ENCODE results near the gene POU2F1. TPM values are rescaled to one million over a fixed set of nuclear protein-coding genes. Genes with fewer than 3 reads are reported as not detected.

POU2F1 gene
- total RNA-seq, 6 donors from 2014 or later: 9.1 to 26.8 (median 15.6) TPM

DNA sequence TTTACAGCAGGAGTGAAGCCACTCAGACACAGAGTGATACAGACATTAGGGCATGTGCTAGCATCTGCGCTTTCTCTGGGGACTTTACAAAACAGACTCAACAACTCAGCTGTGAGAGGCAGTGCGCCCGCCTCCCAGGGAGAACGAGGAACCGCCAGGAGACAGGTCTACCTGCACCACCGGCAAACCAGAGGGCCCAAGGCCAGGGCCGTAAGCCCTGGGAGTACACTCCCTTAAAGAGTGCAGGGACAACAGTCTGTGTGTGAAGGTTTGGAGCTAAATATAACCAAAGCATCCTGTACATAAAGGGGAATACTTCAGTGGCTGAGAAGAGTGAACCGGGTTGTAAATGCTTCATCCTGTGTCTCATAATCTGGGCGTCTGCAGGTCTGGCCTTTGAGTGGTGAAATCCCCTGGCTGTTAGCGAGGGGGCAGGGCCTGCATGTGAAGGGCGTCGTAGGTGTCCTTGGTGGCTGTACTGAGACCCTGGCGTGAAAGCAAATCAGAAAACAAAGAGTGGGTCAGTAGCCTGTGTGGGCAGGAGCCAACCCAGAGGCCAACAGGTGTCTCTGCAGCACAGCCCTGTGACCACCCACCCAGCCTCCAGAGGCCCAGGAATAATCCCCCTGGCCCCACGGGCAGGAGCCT is 210.7 kb downstream of the POU2F1 start:
- ATAC-seq (ENCODE audit: low FRiP score in 2 of 2) (no peak), DNase-seq (no peak)
- Histone ChIP-seq H3K4me1 (peaks cover 0 to 12% (median 2%) of the 10 kb centered on the region in 4 donors), H3K36me3 (no peaks in the 10 kb centered on the region), H3K27ac (no peak overlapping the region), H3K4me3 (no peak overlapping the region), H3K9me3 (no peaks in the 10 kb centered on the region), H3K27me3 (no peaks in the 10 kb centered on the region)
- TF ChIP-seq EP300 (IDR thresholded peaks at IDR 0.05) (no peak), POLR2A (IDR thresholded peaks at IDR 0.05) (no peak), POLR2AphosphoS5 (IDR thresholded peaks at IDR 0.05) (no peak)
- TF ChIP-seq, protein P1, sequence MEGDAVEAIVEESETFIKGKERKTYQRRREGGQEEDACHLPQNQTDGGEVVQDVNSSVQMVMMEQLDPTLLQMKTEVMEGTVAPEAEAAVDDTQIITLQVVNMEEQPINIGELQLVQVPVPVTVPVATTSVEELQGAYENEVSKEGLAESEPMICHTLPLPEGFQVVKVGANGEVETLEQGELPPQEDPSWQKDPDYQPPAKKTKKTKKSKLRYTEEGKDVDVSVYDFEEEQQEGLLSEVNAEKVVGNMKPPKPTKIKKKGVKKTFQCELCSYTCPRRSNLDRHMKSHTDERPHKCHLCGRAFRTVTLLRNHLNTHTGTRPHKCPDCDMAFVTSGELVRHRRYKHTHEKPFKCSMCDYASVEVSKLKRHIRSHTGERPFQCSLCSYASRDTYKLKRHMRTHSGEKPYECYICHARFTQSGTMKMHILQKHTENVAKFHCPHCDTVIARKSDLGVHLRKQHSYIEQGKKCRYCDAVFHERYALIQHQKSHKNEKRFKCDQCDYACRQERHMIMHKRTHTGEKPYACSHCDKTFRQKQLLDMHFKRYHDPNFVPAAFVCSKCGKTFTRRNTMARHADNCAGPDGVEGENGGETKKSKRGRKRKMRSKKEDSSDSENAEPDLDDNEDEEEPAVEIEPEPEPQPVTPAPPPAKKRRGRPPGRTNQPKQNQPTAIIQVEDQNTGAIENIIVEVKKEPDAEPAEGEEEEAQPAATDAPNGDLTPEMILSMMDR (IDR thresholded peaks at IDR 0.05): no peak
- WGBS, 2 donors: 88 to 90% methylated on average over 13 to 14 of the region's 14 CpGs

DNA sequence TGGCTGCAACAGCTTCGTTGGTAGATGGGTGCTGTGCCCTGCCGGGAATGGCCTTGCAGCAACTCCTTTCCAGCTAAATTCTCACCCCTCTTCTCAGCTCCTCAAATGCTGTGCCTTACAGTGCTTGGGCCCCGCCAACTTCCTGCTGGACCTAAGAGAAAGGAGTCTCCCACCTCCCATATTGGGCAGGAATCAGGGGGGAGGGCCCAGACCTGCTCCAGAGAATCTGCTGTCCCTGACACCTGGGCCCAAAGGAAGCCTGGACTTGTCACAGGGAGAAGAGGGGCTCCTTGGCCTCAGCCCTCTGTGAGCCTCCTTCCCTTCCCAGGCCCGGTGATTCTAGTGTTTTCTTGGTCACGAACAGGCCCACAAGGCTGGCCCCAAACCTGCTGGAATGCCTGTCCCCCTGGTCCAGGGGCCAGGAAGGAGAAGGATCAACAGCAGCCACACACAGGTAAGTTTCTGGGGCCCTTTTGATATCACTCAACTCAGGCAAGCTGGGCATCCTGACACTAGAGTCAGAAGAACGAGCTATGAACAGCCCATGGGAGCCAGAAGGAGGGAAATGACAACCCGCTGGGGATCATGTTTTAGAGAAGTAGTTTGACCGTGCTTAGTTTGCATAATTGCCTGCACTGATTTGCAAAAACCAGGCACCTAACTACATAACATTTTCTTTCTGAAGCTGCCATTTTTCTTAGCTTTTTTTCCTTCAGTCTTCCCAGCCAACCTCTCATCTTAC is 211.4 kb downstream of the POU2F1 start:
- 82 to 93% methylated on average over 5 to 7 of the region's 8 CpGs for WGBS, 2 donors
- no peak for ATAC-seq (ENCODE audit: low FRiP score in 2 of 2)

DNA sequence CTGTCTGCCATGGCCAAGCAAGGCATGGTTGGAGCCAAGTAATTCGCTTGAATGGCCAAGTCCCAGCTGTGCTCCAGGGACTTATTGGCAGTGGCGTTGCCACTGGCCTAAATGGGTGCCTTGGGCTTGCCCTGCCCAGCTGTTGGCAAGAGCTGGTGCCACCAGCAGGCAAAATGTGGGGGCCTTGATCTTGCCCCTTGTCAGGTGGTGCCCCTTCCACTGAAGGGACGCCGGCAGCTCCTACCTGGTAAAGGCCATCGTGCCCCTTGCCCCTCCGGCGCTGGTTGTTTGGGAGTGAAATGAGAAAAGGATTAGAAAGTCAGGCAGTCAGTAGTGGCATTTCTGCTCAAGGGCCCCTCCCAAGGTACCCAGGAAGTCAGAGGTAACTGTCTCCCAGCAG is 212.1 kb downstream of the POU2F1 start:
- ATAC-seq (ENCODE audit: low FRiP score in 2 of 2) (no peak), DNase-seq (no peak)
- WGBS, 2 donors: 95 to 100% methylated on average over 4 to 7 of the region's 7 CpGs
- no peak for TF ChIP-seq POLR2A (IDR thresholded peaks at IDR 0.05)
- TF ChIP-seq, protein P1 (IDR thresholded peaks at IDR 0.05): no peak
- no peak for TF ChIP-seq POLR2AphosphoS5 (IDR thresholded peaks at IDR 0.05)
- no peak for TF ChIP-seq EP300 (IDR thresholded peaks at IDR 0.05)
- Histone ChIP-seq H3K9me3 (no peaks in the 10 kb centered on the region), H3K4me1 (peaks cover 0 to 6% (median 2%) of the 10 kb centered on the region in 4 donors), H3K4me3 (no peak overlapping the region), H3K36me3 (no peaks in the 10 kb centered on the region), H3K27ac (no peak overlapping the region), H3K27me3 (no peaks in the 10 kb centered on the region)

More for the DNA sequence above, 211.4 kb downstream of the POU2F1 start:
- TF ChIP-seq, protein P1 (IDR thresholded peaks at IDR 0.05): no peak
- TF ChIP-seq POLR2AphosphoS5 (IDR thresholded peaks at IDR 0.05) (no peak), POLR2A (IDR thresholded peaks at IDR 0.05) (no peak)
- no peaks in the 10 kb centered on the region for H3K36me3 ChIP-seq
- peaks cover 0 to 12% (median 2%) of the 10 kb centered on the region in 4 donors for H3K4me1 ChIP-seq
- no peak overlapping the region for H3K27ac ChIP-seq
- no peaks in the 10 kb centered on the region for H3K27me3 ChIP-seq
- no peak overlapping the region for H3K4me3 ChIP-seq
- DNase-seq: no peak
- H3K9me3 ChIP-seq: no peaks in the 10 kb centered on the region

DNA sequence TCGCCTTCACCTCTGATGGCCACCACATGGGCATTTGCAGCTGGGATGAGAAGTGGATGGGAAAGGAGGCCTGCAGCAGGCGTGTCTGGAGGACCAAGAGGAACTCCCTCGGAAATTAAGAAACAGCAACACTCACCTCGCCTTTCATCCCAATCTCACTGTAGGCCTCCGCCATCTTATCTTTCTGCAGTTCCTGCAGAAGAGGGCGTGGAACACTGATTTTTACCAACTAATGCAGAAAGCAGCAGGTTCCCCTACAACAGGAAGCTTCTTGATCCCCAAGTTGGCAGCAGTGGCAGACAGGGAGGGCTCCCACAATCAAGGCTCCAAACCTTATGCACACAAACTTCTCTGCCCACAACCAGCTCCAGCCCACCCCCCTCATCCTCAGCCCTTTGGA is 213.2 kb downstream of the POU2F1 start:
- Histone ChIP-seq H3K4me3 (no peak overlapping the region), H3K36me3 (no peaks in the 10 kb centered on the region), H3K9me3 (no peaks in the 10 kb centered on the region), H3K27me3 (no peaks in the 10 kb centered on the region), H3K27ac (no peak overlapping the region), H3K4me1 (peaks cover 0 to 3% (median under 1%) of the 10 kb centered on the region in 4 donors)
- no peak for ATAC-seq (ENCODE audit: low FRiP score in 2 of 2)
- TF ChIP-seq POLR2AphosphoS5 (IDR thresholded peaks at IDR 0.05) (no peak), POLR2A (IDR thresholded peaks at IDR 0.05) (no peak), EP300 (IDR thresholded peaks at IDR 0.05) (no peak)
- TF ChIP-seq, protein P1 (IDR thresholded peaks at IDR 0.05): no peak
- DNase-seq: no peak
- WGBS, 2 donors: 89 to 93% methylated on average over 6 of the region's 6 CpGs

All from upper lobe of left lung (tissue), 6 donors.